Measurements from ENCODE around the gene FARP2.

GRCh38 chr2:241466230-241466629, 110.1 kb downstream of the FARP2 start:
- TF ChIP-seq CTCF (conservative IDR thresholded peaks at IDR 0.05 in 1 of 2, IDR thresholded peaks at IDR 0.05 in 1 of 2; ENCODE audit: low read depth in 1 of 2, low read length in 2 of 2) (no peak), EZH2 (IDR thresholded peaks at IDR 0.05; ENCODE audit: low read length, missing control alignments) (no peak)
